ENCODE data around the gene NRF1.

DNA sequence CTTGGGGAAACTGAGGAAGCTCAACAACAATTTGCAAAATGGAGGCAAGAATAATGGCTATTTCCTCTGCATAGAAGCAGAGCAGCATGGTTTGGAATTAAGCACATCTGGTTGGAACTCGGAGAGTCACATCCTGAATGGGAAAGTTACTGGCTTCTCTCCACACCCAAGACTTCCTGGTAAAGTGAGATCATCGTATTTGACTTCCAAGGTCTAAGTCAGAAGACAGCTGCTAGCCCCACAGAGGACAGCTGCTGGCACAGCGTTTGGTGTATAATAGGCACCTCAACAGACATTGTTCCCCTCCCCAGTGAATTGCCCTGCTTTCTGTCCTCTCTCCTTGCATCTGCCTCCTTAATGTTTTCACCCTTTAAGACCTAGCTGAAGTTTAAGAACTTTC is 37.0 kb upstream of the NRF1 start:
- TF ChIP-seq TAF1 (IDR thresholded peaks at IDR 0.05; ENCODE audit: low read depth, low read length) (no peak), POLR2AphosphoS5 (IDR thresholded peaks at IDR 0.05; ENCODE audit: low read depth, low read length) (no peak)
